Activated T-helper 1 cell treated with anti-CD3 and anti-CD28 coated beads, Interleukin-12 subunit alpha, Interleukin-12 subunit beta, Interleukin-2, Interleukin-4 antibody, amounts not matched to agents 30 ng/mL and 10 ng/mL and 1 ng/mL, durations not matched to agents 14 hours and 24 hours and 36 hours (primary cell): ENCODE data around the gene OR5D13. TPM values are rescaled to one million over a fixed set of nuclear protein-coding genes. Genes with fewer than 3 reads are reported as not detected.

ENCODE experiments used
- DNase-seq: peaks from one replicate; pipeline ENCODE4 v3.0.0; 2021; ENCODE audit warnings: low spot score
- H3K27ac Mint-ChIP-seq: one replicate; pipeline ENCODE4 v1.8.0; 2021; ENCODE audit warnings: mild to moderate bottlenecking, mixed read lengths
- H3K27me3 Mint-ChIP-seq: one replicate; pipeline ENCODE4 v1.8.0; 2022; ENCODE audit warnings: mild to moderate bottlenecking, moderate library complexity, mixed read lengths; ENCODE audit not compliant: insufficient read depth
- H3K36me3 Mint-ChIP-seq: one replicate; pipeline ENCODE4 v1.8.0; 2021; ENCODE audit warnings: low read depth, mixed read lengths
- H3K4me1 Mint-ChIP-seq: one replicate; pipeline ENCODE4 v1.8.0; 2021; ENCODE audit warnings: low read depth, mixed read lengths
- H3K4me3 Mint-ChIP-seq: one replicate; pipeline ENCODE4 v1.8.0; 2021; ENCODE audit warnings: mild to moderate bottlenecking, moderate library complexity, mixed read lengths
- H3K9me3 Mint-ChIP-seq: one replicate; pipeline ENCODE4 v1.8.0; 2021; ENCODE audit warnings: mixed read lengths
- intact Hi-C: fragments of 100-400 bp; cut with micrococcal nuclease; formaldehyde crosslinking; loops from one replicate; pipeline ENCODE4 v1.15.1; 2024
- total RNA-seq: library from RNA; stranded (reverse); gene quantifications from 2 replicates; pipeline ENCODE4 v1.2.3, GENCODE V29; 2022

Gene OR5D13, protein sequence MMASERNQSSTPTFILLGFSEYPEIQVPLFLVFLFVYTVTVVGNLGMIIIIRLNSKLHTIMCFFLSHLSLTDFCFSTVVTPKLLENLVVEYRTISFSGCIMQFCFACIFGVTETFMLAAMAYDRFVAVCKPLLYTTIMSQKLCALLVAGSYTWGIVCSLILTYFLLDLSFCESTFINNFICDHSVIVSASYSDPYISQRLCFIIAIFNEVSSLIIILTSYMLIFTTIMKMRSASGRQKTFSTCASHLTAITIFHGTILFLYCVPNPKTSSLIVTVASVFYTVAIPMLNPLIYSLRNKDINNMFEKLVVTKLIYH
- not detected in 2 replicates for total RNA-seq

DNA sequence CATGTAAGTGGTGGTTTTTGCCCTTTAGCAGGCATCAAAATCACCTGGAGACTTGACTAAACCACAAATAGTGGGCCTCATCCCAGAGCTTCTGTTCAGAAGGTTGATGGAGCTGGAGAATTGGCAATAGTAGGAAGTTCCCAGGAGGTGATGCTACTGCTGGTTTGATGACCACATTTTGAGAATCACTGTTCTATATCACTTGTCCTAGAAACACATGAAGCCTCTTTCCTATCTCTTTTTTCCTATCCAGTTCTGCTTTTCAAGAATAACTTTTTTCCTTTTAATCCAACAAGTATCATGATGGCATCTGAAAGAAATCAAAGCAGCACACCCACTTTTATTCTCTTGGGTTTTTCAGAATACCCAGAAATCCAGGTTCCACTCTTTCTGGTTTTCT lies at the start of gene OR5D13:
OR5D13 (plus strand) TSS at position 301 of the 400 bp plus-strand sequence; CDS start at position 301, 0 bp downstream.
- H3K27ac Mint-ChIP-seq, result no peak within 1 kb of the TSS
- no peaks in the 10 kb centered on the region for H3K36me3 Mint-ChIP-seq
- H3K4me1 Mint-ChIP-seq, result no peaks in the 10 kb centered on the region
- H3K4me3 Mint-ChIP-seq, result no peak within 1 kb of the TSS
- intact Hi-C loops, result no loop called here
- DNase-seq, result no peak
- H3K27me3 Mint-ChIP-seq, result no peaks in the 10 kb centered on the region
- peaks cover 22% of the 10 kb centered on the region for H3K9me3 Mint-ChIP-seq

DNA sequence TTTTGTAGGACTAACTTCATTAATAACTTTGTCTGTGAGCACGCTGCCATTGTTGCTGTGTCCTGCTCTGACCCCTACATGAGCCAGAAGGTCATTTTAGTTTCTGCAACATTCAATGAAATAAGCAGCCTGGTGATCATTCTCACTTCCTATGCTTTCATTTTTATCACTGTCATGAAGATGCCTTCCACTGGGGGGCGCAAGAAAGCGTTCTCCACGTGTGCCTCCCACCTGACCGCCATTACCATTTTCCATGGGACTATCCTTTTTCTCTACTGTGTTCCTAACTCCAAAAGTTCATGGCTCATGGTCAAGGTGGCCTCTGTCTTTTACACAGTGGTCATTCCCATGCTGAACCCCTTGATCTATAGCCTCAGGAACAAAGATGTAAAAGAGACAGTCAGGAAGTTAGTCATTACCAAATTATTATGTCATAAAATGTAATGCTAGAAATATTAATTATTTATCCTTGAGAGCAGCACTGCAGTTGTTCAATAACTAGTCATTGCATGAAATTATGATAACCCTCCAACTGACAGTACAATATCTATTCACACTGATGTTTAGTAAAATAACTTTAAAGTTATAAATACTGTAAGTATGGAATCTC lies 46.4 kb upstream of the OR5D13 start:
- no peaks in the 10 kb centered on the region for H3K4me1 Mint-ChIP-seq

DNA sequence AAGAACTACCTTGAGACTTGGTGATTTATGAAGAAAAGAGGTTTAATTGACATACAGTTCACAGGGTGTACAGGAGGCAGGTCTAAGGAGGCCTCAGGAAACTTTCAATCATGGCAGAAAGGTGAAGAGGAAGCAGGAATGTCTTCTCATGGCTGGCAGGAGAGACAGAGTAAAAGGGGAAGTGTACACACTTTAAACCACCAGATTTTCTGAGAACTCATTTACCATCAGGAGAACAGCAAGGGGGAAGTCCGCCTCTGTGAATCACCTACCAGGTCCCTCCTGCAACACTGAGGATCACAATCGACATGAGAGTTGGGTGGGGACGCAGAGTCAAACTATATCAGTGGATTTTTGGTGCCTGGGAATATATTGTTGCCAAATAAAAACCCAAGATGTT lies 40.3 kb upstream of the OR5D13 start:
- intact Hi-C loops, result no loop called here
- H3K27me3 Mint-ChIP-seq, result no peaks in the 10 kb centered on the region
- H3K4me1 Mint-ChIP-seq, result no peaks in the 10 kb centered on the region
- DNase-seq, result no peak
- no peak overlapping the region for H3K4me3 Mint-ChIP-seq
- no peak overlapping the region for H3K27ac Mint-ChIP-seq
- no peaks in the 10 kb centered on the region for H3K36me3 Mint-ChIP-seq
- peaks cover 36% of the 10 kb centered on the region for H3K9me3 Mint-ChIP-seq

More for the DNA sequence above, 46.4 kb upstream of the OR5D13 start:
- no peak for DNase-seq
- Mint-ChIP-seq H3K4me3 (no peak overlapping the region), H3K27ac (no peak overlapping the region), H3K9me3 (peaks cover 10% of the 10 kb centered on the region), H3K36me3 (no peaks in the 10 kb centered on the region), H3K27me3 (no peaks in the 10 kb centered on the region)
- intact Hi-C loops, result no loop called here

DNA sequence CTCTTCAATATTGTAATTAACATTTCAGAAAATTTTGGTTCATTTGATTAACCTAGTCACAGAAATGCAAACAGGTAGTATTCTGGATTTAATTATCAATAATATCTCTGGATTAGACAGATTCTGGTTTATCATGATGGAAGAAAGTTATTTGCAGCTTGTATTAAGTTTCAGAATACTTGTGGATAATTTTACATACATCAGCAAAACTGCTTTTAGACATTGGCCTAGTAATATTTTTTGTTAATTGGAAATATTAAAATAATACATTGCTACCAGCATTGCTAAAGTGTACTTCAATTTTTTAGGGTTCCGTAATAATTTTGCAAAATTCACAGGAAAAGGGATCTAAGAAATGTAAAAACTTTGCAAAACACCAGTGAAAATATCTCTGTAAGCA lies 18.4 kb downstream of the OR5D13 start:
- H3K36me3 Mint-ChIP-seq, result no peaks in the 10 kb centered on the region
- no peak overlapping the region for H3K27ac Mint-ChIP-seq
- DNase-seq, result no peak
- H3K27me3 Mint-ChIP-seq, result no peaks in the 10 kb centered on the region
- no peak overlapping the region for H3K4me3 Mint-ChIP-seq
- intact Hi-C loops, result no loop called here
- H3K9me3 Mint-ChIP-seq, result peaks cover 15% of the 10 kb centered on the region
- H3K4me1 Mint-ChIP-seq, result no peaks in the 10 kb centered on the region

DNA sequence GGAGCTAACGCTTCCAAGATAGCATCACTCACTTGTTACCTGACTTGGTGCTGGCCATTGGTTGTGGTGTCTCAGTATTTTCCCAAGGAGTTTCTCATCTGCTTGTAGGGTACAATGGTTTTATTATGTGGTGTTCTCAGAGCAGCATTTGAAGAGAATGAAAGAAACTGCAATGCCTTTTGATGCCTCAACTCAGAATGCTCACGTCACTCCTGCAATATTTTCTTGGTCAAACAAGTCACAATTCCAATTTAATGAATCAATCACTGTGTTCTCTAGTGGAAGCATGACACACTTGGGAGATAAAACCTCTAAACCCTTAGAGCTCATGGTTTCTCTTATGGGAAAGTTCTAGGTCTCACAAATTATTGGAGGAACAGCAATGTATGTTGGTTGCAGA lies 20.1 kb downstream of the OR5D13 start:
- no peaks in the 10 kb centered on the region for H3K27me3 Mint-ChIP-seq
- intact Hi-C loops, result no loop called here
- no peaks in the 10 kb centered on the region for H3K36me3 Mint-ChIP-seq
- peaks cover 6% of the 10 kb centered on the region for H3K9me3 Mint-ChIP-seq
- no peaks in the 10 kb centered on the region for H3K4me1 Mint-ChIP-seq
- H3K4me3 Mint-ChIP-seq, result no peak overlapping the region
- DNase-seq, result no peak
- H3K27ac Mint-ChIP-seq, result no peak overlapping the region

DNA sequence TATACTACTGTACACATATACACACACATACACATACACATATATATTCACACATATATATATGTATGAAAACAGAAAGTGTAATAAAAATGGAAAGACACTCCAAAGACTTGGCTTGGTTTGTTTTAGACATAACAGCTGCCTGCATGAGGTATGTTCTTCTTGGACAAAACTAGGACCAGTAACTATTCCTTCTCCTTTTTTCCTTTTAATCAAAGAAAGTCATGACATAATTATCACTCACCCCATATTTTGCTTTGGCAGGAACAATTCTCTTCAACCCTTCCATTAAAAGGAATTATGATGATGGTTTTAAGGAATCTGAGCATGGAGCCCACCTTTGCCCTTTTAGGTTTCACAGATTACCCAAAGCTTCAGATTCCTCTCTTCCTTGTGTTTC lies 22.0 kb downstream of the OR5D13 start, which contains the start of gene OR5D14:
OR5D14 (plus strand) TSS at position 301 of the 400 bp plus-strand sequence; CDS start at position 301, 0 bp downstream.
- no peak within 1 kb of the TSS for H3K4me3 Mint-ChIP-seq
- peaks cover 16% of the 10 kb centered on the region for H3K9me3 Mint-ChIP-seq
- intact Hi-C loops, result no loop called here
- H3K27ac Mint-ChIP-seq, result no peak within 1 kb of the TSS
- no peaks in the 10 kb centered on the region for H3K36me3 Mint-ChIP-seq
- no peaks in the 10 kb centered on the region for H3K4me1 Mint-ChIP-seq
- H3K27me3 Mint-ChIP-seq, result no peaks in the 10 kb centered on the region
- no peak for DNase-seq

DNA sequence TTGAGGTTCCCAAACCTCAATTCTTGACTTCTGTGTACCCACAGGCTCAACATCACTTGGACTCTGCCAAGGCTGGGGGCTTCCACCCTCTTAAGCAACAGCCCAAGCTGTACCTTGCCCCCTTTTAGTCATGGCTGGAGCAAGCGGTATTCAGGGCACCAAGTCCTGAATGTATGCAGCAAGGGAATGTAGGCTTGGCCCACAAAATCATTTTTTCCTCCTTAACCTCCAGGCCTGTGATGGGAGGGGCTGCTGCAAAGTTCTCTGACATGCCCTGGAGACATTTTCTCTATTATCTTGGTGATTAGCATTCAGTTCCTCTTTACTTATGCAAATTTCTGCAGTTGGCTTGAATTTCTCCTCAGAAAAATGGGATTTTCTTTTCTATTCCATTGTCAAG lies 33.0 kb downstream of the OR5D13 start:
- H3K27me3 Mint-ChIP-seq, result no peaks in the 10 kb centered on the region
- intact Hi-C loops, result no loop called here
- no peaks in the 10 kb centered on the region for H3K4me1 Mint-ChIP-seq
- H3K27ac Mint-ChIP-seq, result no peak overlapping the region
- peaks cover 33% of the 10 kb centered on the region for H3K9me3 Mint-ChIP-seq
- H3K36me3 Mint-ChIP-seq, result no peaks in the 10 kb centered on the region
- no peak overlapping the region for H3K4me3 Mint-ChIP-seq
- DNase-seq, result no peak

DNA sequence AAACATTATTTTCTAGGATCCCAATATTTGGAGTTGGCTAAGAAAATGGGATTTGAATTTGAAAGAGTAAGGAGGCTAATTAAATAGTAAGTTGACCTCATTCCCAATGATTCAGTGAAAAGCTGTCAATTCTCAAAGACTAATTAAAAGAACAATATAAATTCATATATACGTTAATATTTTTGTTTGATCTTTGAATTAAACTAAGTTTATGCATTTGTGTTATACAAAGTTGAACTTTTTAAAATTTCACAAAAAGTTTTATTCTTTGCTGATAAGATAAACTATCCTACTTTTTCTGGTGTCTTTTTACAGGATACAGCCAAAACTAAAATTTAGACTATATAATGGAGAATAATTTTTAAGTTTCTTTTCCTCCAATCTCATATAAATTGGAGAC lies 37.8 kb downstream of the OR5D13 start, which contains the start of gene OR5L1:
OR5L1 (plus strand) TSS at position 301 of the 400 bp plus-strand sequence. CDS start 100 bp downstream, outside the sequence.
- no peaks in the 10 kb centered on the region for H3K36me3 Mint-ChIP-seq
- no peaks in the 10 kb centered on the region for H3K4me1 Mint-ChIP-seq
- peaks cover 32% of the 10 kb centered on the region for H3K9me3 Mint-ChIP-seq
- no peak for DNase-seq
- H3K4me3 Mint-ChIP-seq, result no peak within 1 kb of the TSS
- H3K27me3 Mint-ChIP-seq, result no peaks in the 10 kb centered on the region
- intact Hi-C loops, result no loop called here
- no peak within 1 kb of the TSS for H3K27ac Mint-ChIP-seq

DNA sequence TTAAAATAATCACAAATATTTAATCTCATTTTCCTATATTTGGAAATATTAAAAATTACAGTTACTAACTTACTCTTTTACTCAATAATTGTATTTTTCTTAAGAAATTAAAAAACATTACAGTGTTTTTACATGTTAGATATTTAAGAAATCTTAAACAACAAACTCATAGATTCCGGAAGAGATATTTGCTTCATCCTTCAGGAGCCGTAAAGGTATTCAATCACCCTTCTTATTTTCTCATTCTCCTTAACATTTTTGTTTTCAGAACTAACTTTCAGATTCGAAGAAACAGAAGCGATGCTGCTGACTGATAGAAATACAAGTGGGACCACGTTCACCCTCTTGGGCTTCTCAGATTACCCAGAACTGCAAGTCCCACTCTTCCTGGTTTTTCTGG lies 46.1 kb downstream of the OR5D13 start, which contains the start of gene OR5D18:
OR5D18 (plus strand) TSS at position 301 of the 400 bp plus-strand sequence; CDS start at position 301, 0 bp downstream.
- no peaks in the 10 kb centered on the region for H3K4me1 Mint-ChIP-seq
- H3K9me3 Mint-ChIP-seq, result peaks cover 41% of the 10 kb centered on the region
- no peak for DNase-seq
- no peaks in the 10 kb centered on the region for H3K36me3 Mint-ChIP-seq
- no peak within 1 kb of the TSS for H3K4me3 Mint-ChIP-seq
- no peaks in the 10 kb centered on the region for H3K27me3 Mint-ChIP-seq
- intact Hi-C loops, result no loop called here
- H3K27ac Mint-ChIP-seq, result no peak within 1 kb of the TSS

Other genes starting within 250 kb of the OR5D13 start
- not detected in 2 replicates for gene OR4C15, start 219.0 kb upstream of the OR5D13 start, total RNA-seq
- gene OR4C16, start 201.3 kb upstream of the OR5D13 start, total RNA-seq, result not detected in 2 replicates
- gene OR4C11, start 165.8 kb upstream of the OR5D13 start, total RNA-seq, result not detected in 2 replicates
- gene OR4P4, start 138.3 kb upstream of the OR5D13 start, total RNA-seq, result not detected in 2 replicates
- not detected in 2 replicates for gene OR4S2, start 125.1 kb upstream of the OR5D13 start, total RNA-seq
- not detected in 2 replicates for gene OR4C6, start 111.2 kb upstream of the OR5D13 start, total RNA-seq
- gene OR5D14, start 22.1 kb downstream of the OR5D13 start, total RNA-seq, result not detected in 2 replicates
- not detected in 2 replicates for gene OR5L1, start 37.9 kb downstream of the OR5D13 start, total RNA-seq
- not detected in 2 replicates for gene OR5D18, start 46.2 kb downstream of the OR5D13 start, total RNA-seq
- not detected in 2 replicates for gene OR5L2, start 53.8 kb downstream of the OR5D13 start, total RNA-seq
- not detected in 2 replicates for gene OR5D16, start 65.3 kb downstream of the OR5D13 start, total RNA-seq
- gene TRIM51, start 109.9 kb downstream of the OR5D13 start, total RNA-seq, result not detected in 2 replicates
- gene OR5W2, start 141.1 kb downstream of the OR5D13 start, total RNA-seq, result not detected in 2 replicates
- not detected in 2 replicates for gene OR5I1, start 163.0 kb downstream of the OR5D13 start, total RNA-seq
- not detected in 2 replicates for gene OR10AG1, start 196.5 kb downstream of the OR5D13 start, total RNA-seq
- gene OR5F1, start 221.2 kb downstream of the OR5D13 start, total RNA-seq, result not detected in 2 replicates